HG03460 (cell line): ENCODE data around the gene SAMD10.
"Not testable (repeated sequence)": the region's sequence is repeated elsewhere in the genome, so short reads cannot be mapped to it uniquely, and the experiment has no call there.

Source experiments
- ATAC-seq: cut with Tn5 transposase; IDR thresholded peaks from one replicate; pipeline ENCODE4 v1.9.1; 2021; ENCODE audit not compliant: unreplicated experiment

The SAMD10 gene

GRCh38 chr20:63969838-63970713 lies 9.4 kb downstream of the SAMD10 start, which contains the start of gene ZNF512B:
ZNF512B (minus strand) TSS chr20:63969930; CDS start chr20:63967950, 1,980 bp downstream.
- no peak for ATAC-seq

GRCh38 chr20:63968928-63969760 lies 10.3 kb downstream of the SAMD10 start:
- ATAC-seq: no peak

- ATAC-seq: no peak
Measured at GRCh38 chr20:63968136-63968927, 11.1 kb downstream of the SAMD10 start.

GRCh38 chr20:63967330-63968135 lies 11.9 kb downstream of the SAMD10 start:
- no peak for ATAC-seq

GRCh38 chr20:63966944-63967322 lies 12.5 kb downstream of the SAMD10 start:
- ATAC-seq: no peak

- no peak for ATAC-seq
Measured at GRCh38 chr20:63966172-63966943, 13.1 kb downstream of the SAMD10 start.

GRCh38 chr20:63964412-63964811 lies 15.0 kb downstream of the SAMD10 start:
- no peak for ATAC-seq

GRCh38 chr20:63963784-63964301 lies 15.6 kb downstream of the SAMD10 start:
- ATAC-seq: no peak

- no peak for ATAC-seq
Measured at GRCh38 chr20:63963348-63963741, 16.1 kb downstream of the SAMD10 start.

- no peak for ATAC-seq
Measured at GRCh38 chr20:63962426-63963347, 16.8 kb downstream of the SAMD10 start.

GRCh38 chr20:63961664-63962425 lies 17.6 kb downstream of the SAMD10 start:
- ATAC-seq: no peak

GRCh38 chr20:63960654-63961621 lies 18.5 kb downstream of the SAMD10 start:
- ATAC-seq: not testable (repeated sequence)

GRCh38 chr20:63959699-63960075 lies 19.8 kb downstream of the SAMD10 start:
- no peak for ATAC-seq

- ATAC-seq: no peak
Measured at GRCh38 chr20:63958964-63959698, 20.3 kb downstream of the SAMD10 start.

GRCh38 chr20:63958471-63958870 lies 21.0 kb downstream of the SAMD10 start:
- no peak for ATAC-seq
